Measurements from ENCODE around the gene NOX3. TPM values are rescaled to one million over a fixed set of nuclear protein-coding genes. Genes with fewer than 3 reads are reported as not detected.

NOX3 gene
- total RNA-seq, 3 donors from 2014 or later (not counting 1 experiment from before 2014, with no cell fraction given) = not detected

GRCh38 chr6:155373276-155373675, 82.4 kb downstream of the NOX3 start:
- Mint-ChIP-seq H3K4me1 (no peaks in the 10 kb centered on the region), H3K27ac (no peak overlapping the region), H3K4me3 (no peak overlapping the region), H3K9me3 (no peaks in the 10 kb centered on the region), H3K27me3 (ENCODE audit: low read depth in 2 of 2) (peaks cover 12 to 16% of the 10 kb centered on the region in 2 donors), H3K36me3 (no peaks in the 10 kb centered on the region)
- Histone ChIP-seq H3K27ac (ENCODE audit: low read length) (no peak overlapping the region), H3K9me3 (ENCODE audit: control insufficient read depth, insufficient read depth, low read length) (no peaks in the 10 kb centered on the region), H3K4me3 (ENCODE audit: low read length) (no peak overlapping the region), H3K27me3 (ENCODE audit: control insufficient read depth, insufficient read depth, low read length) (no peaks in the 10 kb centered on the region), H3K36me3 (ENCODE audit: control insufficient read depth, insufficient read depth, low read length) (no peaks in the 10 kb centered on the region), H3K4me1 (ENCODE audit: control insufficient read depth, insufficient read depth, low read length) (no peaks in the 10 kb centered on the region)
- 100% methylated on average over 1 of the region's 3 CpGs for WGBS (ENCODE audit: insufficient coverage)
- TF ChIP-seq CTCF (IDR thresholded peaks at IDR 0.05) = no peak
- DNase-seq (no peak), ATAC-seq (no peak)
- intact Hi-C loops (cut with micrococcal nuclease) = no loop called here

- no peaks in the 10 kb centered on the region for H3K9me3 Mint-ChIP-seq
- no peak for ATAC-seq
- Histone ChIP-seq H3K27ac (ENCODE audit: low read length) (no peak overlapping the region), H3K4me3 (ENCODE audit: low read length) (no peak overlapping the region), H3K27me3 (ENCODE audit: control insufficient read depth, insufficient read depth, low read length) (no peaks in the 10 kb centered on the region), H3K36me3 (ENCODE audit: control insufficient read depth, insufficient read depth, low read length) (no peaks in the 10 kb centered on the region), H3K4me1 (ENCODE audit: control insufficient read depth, insufficient read depth, low read length) (no peaks in the 10 kb centered on the region), H3K9me3 (ENCODE audit: control insufficient read depth, insufficient read depth, low read length) (no peaks in the 10 kb centered on the region)
- no peak overlapping the region for H3K4me3 Mint-ChIP-seq
- intact Hi-C loops (cut with micrococcal nuclease) = no loop called here
- peaks cover 12 to 16% of the 10 kb centered on the region in 2 donors for H3K27me3 Mint-ChIP-seq (ENCODE audit: low read depth in 2 of 2)
- DNase-seq = no peak
- H3K4me1 Mint-ChIP-seq = no peaks in the 10 kb centered on the region
- no peak for TF ChIP-seq CTCF (IDR thresholded peaks at IDR 0.05)
- H3K27ac Mint-ChIP-seq = no peak overlapping the region
- WGBS (ENCODE audit: insufficient coverage) = 74% methylated on average over 3 of the region's 4 CpGs
- no peaks in the 10 kb centered on the region for H3K36me3 Mint-ChIP-seq
Observed at GRCh38 chr6:155372256-155372655, 83.4 kb downstream of the NOX3 start.

DNA sequence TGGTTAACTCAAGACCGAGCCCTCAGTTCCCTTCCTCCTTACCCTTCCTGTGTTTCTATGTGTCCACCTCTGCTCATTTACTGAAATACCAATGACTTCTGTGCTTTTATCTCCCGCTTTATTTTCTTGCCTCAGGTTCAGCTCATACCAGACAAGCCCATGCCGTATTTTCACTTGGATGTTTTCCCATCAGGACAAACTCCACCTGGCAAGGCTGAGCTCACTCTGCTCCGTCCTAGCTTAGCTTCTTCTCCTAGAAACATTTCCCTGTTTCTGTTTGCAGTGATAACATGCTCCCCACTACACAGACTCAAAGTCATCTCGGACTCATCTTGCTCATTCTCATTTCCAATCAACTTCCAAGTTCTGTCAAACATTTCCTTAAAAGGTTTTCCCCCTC, 84.4 kb downstream of the NOX3 start:
- no peak for ATAC-seq
- peaks cover 18 to 19% of the 10 kb centered on the region in 2 donors for H3K27me3 Mint-ChIP-seq (ENCODE audit: low read depth in 2 of 2)
- H3K9me3 Mint-ChIP-seq = no peaks in the 10 kb centered on the region
- intact Hi-C loops (cut with micrococcal nuclease) = no loop called here
- no peak overlapping the region for H3K4me3 Mint-ChIP-seq
- no peaks in the 10 kb centered on the region for H3K4me1 Mint-ChIP-seq
- Histone ChIP-seq H3K9me3 (ENCODE audit: control insufficient read depth, insufficient read depth, low read length) (no peaks in the 10 kb centered on the region), H3K4me3 (ENCODE audit: low read length) (no peak overlapping the region), H3K27ac (ENCODE audit: low read length) (no peak overlapping the region), H3K27me3 (ENCODE audit: control insufficient read depth, insufficient read depth, low read length) (no peaks in the 10 kb centered on the region), H3K36me3 (ENCODE audit: control insufficient read depth, insufficient read depth, low read length) (no peaks in the 10 kb centered on the region), H3K4me1 (ENCODE audit: control insufficient read depth, insufficient read depth, low read length) (no peaks in the 10 kb centered on the region)
- H3K27ac Mint-ChIP-seq = no peak overlapping the region
- no peaks in the 10 kb centered on the region for H3K36me3 Mint-ChIP-seq
- TF ChIP-seq CTCF (IDR thresholded peaks at IDR 0.05) = no peak
- DNase-seq = no peak
- 89% methylated on average over 5 of the region's 5 CpGs for WGBS (ENCODE audit: insufficient coverage)

- 90% methylated on average over 5 of the region's 6 CpGs for WGBS (ENCODE audit: insufficient coverage)
- H3K4me1 Mint-ChIP-seq = no peaks in the 10 kb centered on the region
- no peak for TF ChIP-seq CTCF (IDR thresholded peaks at IDR 0.05)
- H3K36me3 Mint-ChIP-seq = no peaks in the 10 kb centered on the region
- Histone ChIP-seq H3K36me3 (ENCODE audit: control insufficient read depth, insufficient read depth, low read length) (no peaks in the 10 kb centered on the region), H3K27me3 (ENCODE audit: control insufficient read depth, insufficient read depth, low read length) (no peaks in the 10 kb centered on the region), H3K9me3 (ENCODE audit: control insufficient read depth, insufficient read depth, low read length) (no peaks in the 10 kb centered on the region), H3K27ac (ENCODE audit: low read length) (no peak overlapping the region), H3K4me1 (ENCODE audit: control insufficient read depth, insufficient read depth, low read length) (no peaks in the 10 kb centered on the region), H3K4me3 (ENCODE audit: low read length) (no peak overlapping the region)
- no peak overlapping the region for H3K27ac Mint-ChIP-seq
- peaks cover 17 to 26% of the 10 kb centered on the region in 2 donors for H3K27me3 Mint-ChIP-seq (ENCODE audit: low read depth in 2 of 2)
- intact Hi-C loops (cut with micrococcal nuclease) = no loop called here
- ATAC-seq (no peak), DNase-seq (no peak)
- H3K4me3 Mint-ChIP-seq = no peak overlapping the region
- no peaks in the 10 kb centered on the region for H3K9me3 Mint-ChIP-seq
Observed at GRCh38 chr6:155366325-155366724, 89.3 kb downstream of the NOX3 start.
